ENCODE measurements around the gene SAMD14.
"Not testable (repeated sequence)": the region's sequence is repeated elsewhere in the genome, so short reads cannot be mapped to it uniquely, and the experiment has no call there.

SAMD14 gene

DNA sequence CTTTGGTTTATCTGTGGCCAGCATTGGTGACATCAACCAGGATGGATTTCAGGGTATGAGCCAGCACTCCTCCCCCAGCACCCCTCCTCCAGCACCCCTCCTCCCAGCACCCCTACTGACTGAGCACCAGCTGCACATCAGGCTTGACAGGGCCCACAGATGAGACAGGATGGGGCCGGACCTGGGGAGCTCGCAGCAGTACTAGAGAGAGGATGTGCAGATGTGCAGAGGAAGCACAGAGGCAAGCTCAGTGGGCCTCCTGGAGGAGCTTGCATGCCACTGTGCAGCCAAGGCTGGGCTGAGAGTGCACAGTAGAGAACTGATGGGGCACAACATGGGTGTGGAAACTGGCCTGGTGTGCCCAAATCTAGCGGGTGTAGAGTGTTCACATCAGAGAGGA, 57.8 kb downstream of the SAMD14 start:
- no peak for DNase-seq

DNA sequence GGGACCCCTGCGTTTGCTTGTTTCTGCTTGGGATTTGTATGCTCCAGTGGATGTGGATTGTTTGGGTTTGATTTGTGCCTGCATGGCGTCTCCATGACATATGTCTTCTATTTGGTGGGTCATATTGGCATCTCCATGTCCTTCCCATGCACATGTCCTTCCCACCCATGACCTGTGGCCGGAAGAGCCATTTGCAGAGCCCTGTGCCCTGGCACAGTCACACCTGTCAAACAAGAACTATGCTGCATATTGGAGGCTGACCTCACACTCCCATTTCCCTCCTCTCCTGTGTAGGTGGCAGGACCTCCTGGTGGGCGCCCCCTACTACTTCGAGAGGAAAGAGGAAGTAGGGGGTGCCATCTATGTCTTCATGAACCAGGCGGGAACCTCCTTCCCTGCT, 58.3 kb downstream of the SAMD14 start:
- DNase-seq = peak in 3 of 4 experiments; percentile 30 to 43 (median 32)

DNA sequence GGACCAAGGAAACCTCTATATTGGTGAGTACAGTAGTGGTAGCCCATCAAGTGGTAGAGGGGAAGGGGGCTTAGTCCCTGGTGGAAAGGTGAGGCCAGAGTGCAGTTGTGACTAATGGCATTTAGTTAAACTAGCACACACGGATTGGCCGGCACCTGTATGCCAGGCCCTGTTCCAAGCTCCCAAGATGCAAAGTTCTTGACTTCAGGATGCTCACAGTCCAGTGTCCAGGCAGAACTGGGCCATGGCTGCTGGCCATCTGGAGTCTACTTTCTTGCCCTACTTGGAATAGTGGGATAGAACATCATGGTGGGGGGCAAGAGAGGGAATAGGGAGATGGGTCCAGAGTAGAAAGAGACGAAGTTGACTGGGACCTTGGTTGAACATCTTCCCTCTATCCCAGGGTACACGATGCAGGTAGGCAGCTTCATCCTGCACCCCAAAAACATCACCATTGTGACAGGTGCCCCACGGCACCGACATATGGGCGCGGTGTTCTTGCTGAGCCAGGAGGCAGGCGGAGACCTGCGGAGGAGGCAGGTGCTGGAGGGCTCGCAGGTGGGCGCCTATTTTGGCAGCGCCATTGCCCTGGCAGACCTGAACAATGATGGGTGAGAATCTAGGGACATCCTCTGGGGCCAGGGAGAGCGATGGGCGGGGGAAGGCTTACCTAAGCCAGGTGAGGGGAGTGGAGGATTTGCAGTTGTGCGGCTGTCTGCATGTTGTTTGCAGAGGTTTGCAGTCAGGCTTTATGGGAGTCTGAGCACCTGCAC, 58.9 kb downstream of the SAMD14 start:
- DNase-seq = no peak

DNA sequence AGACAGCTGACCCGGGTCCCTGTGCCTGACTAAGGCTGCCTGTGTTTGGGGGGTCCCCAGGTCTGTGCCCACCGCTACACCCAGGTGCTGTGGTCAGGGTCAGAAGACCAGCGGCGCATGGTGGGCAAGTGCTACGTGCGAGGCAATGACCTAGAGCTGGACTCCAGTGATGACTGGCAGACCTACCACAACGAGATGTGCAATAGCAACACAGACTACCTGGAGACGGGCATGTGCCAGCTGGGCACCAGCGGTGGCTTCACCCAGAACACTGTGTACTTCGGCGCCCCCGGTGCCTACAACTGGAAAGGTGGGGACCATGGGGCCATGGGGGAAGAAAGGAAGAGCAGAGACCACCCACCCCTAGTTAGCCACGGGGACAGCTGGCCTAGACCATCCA, 62.0 kb downstream of the SAMD14 start:
- no peak for DNase-seq

DNA sequence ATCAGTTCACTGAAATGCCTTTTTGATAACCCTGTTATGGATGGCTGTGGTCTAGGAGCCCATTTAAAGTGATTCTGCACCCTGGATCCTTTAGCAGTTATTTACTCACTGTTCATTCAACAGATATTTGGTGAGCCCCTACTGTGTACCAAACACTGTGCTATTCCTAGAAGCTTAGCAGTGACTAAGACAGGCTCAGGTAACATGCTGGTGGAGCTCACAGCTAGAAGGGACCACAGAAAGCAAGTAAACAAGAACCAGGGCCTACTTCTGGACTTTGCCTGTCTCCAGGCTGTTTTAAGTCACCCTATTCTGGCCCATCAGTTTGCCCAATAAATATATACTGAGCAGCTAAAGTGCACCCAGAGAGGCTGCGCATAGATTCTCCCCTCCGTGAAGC, 63.0 kb downstream of the SAMD14 start:
- DNase-seq = no peak

DNA sequence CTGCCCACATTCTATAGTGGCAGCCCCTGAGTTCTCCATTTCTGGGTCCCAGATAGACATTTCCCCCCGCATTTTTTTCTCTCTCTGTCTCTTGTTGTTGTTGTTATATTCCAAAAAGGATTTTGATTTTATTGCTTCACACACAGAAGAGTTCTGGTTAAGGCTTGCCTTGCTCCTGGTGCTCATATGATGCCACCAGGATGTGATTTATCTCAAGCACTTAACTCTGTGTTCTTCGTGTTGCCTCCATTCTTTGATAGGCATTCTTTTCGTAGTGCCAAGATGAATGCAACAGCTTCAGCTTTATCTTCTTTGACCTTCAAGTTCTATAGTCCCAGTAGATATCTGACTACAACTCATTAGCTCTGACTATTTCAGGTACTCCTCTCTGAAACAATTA, 64.9 kb downstream of the SAMD14 start:
- DNase-seq = no peak

DNA sequence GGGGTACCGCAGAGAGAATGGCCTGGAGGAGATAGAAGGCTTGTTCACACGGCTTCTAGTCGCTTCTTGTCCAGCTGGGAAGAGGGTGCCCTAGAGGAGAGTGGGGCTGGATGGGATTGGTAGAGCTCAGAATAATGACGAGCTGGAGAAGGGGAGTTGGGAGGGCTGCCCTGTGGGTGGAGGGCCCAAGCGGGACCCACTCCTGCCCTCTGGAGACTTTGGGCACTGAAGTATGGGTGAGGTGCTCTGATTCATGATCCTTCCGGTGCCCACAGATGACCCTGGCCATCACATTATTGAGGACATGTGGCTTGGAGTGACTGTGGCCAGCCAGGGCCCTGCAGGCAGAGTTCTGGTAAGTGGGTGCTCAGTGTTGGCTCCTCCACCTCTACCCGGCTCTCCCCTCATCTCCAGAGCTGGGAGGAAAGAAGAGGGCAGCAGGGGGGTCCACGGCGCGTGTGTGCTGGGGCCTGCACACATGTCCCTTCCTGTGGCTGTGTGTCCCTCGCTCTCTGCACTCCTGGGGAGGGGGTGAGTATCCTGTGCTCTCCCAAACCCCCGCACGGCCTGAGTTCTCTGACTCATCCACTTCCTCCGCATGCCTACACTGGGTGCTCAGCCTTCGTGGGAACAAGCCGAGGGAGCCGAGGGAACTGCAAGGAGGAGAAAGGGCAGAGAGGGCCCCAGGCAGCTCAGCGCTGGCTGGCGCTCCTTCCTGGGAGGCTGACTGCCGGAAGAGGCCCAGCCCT, 65.5 kb downstream of the SAMD14 start:
- peak; percentile 92 to 97 (median 95) for DNase-seq

DNA sequence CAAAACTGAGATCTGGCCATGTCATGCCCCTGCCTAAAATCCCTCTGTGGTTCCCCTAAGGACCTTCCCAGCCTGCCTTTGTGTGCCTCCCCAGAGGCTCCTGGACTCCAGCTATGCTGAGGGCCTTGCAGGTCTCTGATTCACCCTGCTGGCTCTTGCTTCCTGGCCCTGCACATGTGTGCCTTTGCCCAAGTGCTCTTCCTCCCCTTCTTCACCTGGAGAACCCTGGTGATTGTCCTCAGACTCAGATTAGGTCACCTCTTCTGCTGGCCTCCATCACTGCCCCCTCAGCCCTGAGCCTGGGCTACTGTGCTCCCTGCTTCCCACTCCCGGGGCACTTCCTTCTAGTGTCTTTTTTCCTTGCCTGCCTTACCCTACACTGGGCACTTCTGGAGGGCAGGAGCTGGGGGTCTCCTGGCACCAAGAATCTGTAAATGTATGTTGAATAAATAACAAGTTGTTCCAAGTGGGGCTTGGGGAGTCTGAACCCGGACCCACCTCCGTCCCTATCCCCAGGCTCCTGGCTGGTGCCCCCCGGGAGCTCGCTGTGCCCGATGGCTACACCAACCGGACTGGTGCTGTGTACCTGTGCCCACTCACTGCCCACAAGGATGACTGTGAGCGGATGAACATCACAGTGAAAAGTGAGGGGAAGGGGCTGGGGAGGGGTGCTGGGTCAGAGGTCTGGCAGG, 66.3 kb downstream of the SAMD14 start:
- DNase-seq = peak; percentile 35 to 74 (median 64)

DNA sequence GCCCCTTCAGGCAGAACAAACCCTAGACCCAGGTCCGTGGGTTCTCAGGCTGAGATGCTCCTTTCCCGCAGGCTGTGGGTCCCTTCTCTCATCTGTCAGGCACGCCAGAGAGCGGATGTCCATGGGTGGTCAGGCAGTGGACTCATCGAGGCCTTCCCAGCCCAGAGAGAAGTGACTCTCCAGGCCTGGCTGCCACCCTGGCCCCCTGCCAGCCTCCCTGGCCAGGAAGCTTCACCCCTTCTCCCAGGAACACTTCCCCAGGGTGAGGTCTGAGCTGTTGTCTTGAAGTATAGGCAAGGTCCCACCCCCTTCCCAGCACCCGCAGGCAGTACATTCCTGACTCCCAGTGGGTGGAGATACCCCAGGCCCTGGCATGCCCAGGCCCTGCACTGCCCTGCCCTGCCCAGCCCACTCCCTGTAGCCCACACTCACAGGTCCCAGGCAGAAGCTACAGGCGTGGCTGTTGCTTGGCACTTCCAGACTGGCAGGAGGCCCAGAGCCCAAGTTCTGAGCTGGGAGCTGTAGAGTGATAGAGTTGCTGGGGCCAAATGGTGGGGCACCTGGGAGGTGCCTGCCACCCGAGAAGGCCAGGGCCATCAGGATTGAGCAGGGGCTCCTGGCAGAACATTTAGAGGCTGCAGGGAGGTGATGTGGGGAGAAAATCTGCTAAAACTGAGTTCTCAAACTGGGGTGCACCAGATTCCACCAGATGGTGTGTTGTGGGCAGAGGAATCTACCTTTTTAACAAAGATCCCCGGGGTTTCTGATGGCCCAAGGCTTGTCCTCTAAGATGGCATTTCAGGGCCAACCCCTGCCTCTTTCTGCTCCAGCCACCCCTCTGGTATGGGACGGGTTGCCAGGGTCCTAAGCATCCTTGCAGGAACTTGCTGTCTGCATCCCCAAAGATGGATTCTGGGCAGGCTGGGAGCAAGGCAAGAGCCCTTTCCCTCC, 67.4 kb downstream of the SAMD14 start:
- DNase-seq = peak; percentile 44 to 71 (median 53)

DNA sequence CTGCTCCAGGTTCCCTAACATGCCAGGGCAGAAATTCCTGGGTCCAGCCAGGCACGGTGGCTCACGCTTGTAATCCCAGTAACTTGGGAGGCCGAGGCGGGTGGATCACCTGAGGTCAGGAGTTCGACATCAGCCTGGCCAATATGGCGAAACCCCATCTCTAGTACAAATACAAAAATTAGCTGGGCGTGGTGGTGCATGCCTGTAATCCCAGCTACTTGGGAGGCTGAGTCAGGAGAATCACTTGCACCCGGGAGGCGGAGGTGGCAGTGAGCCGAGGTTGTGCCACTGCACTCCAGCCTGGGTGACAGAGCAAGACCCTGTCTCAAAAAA, 68.3 kb downstream of the SAMD14 start:
- DNase-seq = not testable (repeated sequence)

DNA sequence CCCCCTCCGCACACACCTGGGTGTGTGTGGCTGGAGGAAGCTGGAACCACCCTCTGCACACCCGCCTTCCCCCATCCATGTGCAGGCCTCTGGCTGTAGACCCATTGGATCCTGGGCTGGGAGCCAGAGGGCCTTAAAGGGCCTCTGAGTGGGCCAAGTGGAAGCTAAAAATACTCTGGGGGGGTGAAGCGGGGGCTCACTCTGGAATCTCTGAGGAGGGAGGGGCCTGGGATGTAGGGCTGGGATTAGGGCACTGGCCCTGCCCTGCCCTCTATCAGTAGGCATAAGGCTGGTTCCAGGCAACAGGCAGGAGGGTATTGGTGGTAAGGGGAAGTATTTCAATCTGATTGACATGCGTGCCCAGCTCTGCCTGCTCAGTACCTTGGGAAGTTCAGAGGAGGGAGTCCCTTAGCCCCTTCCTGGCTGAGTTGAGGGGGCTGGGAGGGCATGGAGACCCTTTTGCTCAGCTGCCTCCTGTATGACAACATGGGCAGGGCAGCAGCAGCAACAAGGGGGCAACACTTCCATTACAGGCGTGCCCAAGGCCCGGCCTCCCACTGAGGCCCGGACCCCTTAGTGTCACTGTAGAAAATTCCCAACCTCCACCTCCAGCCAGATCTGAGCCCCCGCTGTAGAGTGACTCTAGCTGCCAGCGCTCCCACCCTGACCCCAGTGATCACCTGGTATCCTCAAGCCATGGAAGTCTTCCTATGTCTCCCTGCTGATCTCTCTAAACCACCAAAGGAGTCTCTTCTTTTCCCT, 68.8 kb downstream of the SAMD14 start:
- no peak for DNase-seq

Data from suppressor macrophage (primary cell).